IMR-90 (cell line): Measurements from ENCODE around the gene IL1RAP. TPM values are rescaled to one million over a fixed set of nuclear protein-coding genes. Genes with fewer than 3 reads are reported as not detected.

Experiments
- ATAC-seq: fragments of 200-7000 bp; cut with Tn5 transposase; 2 replicates; pipeline ENCODE4 v1.9.1; 2020; ENCODE audit warnings: low read depth, mild to moderate bottlenecking, moderate library complexity
- BruUV-seq: library from RNA; stranded (reverse); fragments of 400-500 nt; replicated peaks from 2 replicates; lab custom pipeline; 2021; lab: Mats Ljungman, UMichigan
- CTCF ChIA-PET: fragments of 300-600 bp; formaldehyde crosslinking; extraction: SDS; loops from one replicate; lab custom pipeline; 2021; ENCODE audit warnings: antibody characterized with exemption; lab: Yijun Ruan, JAX
- POLR2A ChIA-PET: fragments of 300-600 bp; sonication (Branson Sonifier 250); formaldehyde crosslinking; loops from one replicate; lab custom pipeline; 2022; ENCODE audit warnings: antibody characterized with exemption; ENCODE audit not compliant: unreplicated experiment; lab: Charles Lee
- DNase-seq: peaks from one replicate; pipeline ENCODE4 v3.0.0; 2013
- H2AFZ ChIP-seq: replicated peaks from 2 replicates; pipeline ENCODE3; 2013; ENCODE audit warnings: low read length, mild to moderate bottlenecking; ENCODE audit not compliant: poor library complexity
- H2AK5ac ChIP-seq: 2 replicates; pipeline ENCODE4 v1.6.1; 2013; ENCODE audit warnings: low read depth, low read length, inconsistent platforms
- H2AK9ac ChIP-seq: replicated peaks from 2 replicates; pipeline ENCODE3; 2013; ENCODE audit warnings: mild to moderate bottlenecking, low read depth, low read length, moderate library complexity; ENCODE audit not compliant: poor library complexity
- H2BK120ac ChIP-seq: 2 replicates; pipeline ENCODE4 v1.6.1; 2013; ENCODE audit warnings: low read depth, low read length, inconsistent platforms
- H2BK15ac ChIP-seq: 3 replicates; pipeline ENCODE4 v1.6.1; 2013; ENCODE audit warnings: low read depth, low read length, inconsistent platforms
- H2BK20ac ChIP-seq: 2 replicates; pipeline ENCODE4 v1.6.1; 2013; ENCODE audit warnings: low read depth, mild to moderate bottlenecking, inconsistent platforms, low read length, moderate library complexity
- H2BK5ac ChIP-seq: 2 replicates; pipeline ENCODE4 v1.6.1; 2013; ENCODE audit warnings: mild to moderate bottlenecking, low read depth, low read length, inconsistent platforms; ENCODE audit not compliant: poor library complexity, severe bottlenecking
- H3K14ac ChIP-seq: replicated peaks from 2 replicates; pipeline ENCODE4 v1.6.1; 2013; ENCODE audit warnings: low read depth, low read length, inconsistent platforms
- H3K18ac ChIP-seq: 2 replicates; pipeline ENCODE4 v1.6.1; 2013; ENCODE audit warnings: low read depth, low read length, control low read depth
- H3K23ac ChIP-seq: 2 replicates; pipeline ENCODE4 v1.6.1; 2013; ENCODE audit warnings: low read depth, low read length, inconsistent platforms
- H3K27ac ChIP-seq: 2 replicates; pipeline ENCODE4 v1.5.1; 2013; ENCODE audit warnings: mild to moderate bottlenecking, control low read depth, low read length; ENCODE audit not compliant: insufficient read depth
- H3K27me3 ChIP-seq: 2 replicates; pipeline ENCODE4 v1.6.1; 2013; ENCODE audit warnings: low read length; ENCODE audit not compliant: control insufficient read depth, insufficient read depth
- H3K36me3 ChIP-seq: 2 replicates; pipeline ENCODE4 v1.6.1; 2013; ENCODE audit warnings: low read length, mixed read lengths; ENCODE audit not compliant: control insufficient read depth, insufficient read depth
- H3K4ac ChIP-seq: 2 replicates; pipeline ENCODE4 v1.6.1; 2013; ENCODE audit warnings: low read depth, low read length, inconsistent platforms
- H3K4me1 ChIP-seq: 2 replicates; pipeline ENCODE4 v1.6.1; 2013; ENCODE audit warnings: low read length, mixed read lengths; ENCODE audit not compliant: control insufficient read depth, insufficient read depth
- H3K4me2 ChIP-seq: 2 replicates; pipeline ENCODE4 v1.6.1; 2013; ENCODE audit warnings: low read depth, mild to moderate bottlenecking, control low read depth, low read length, moderate library complexity
- H3K4me3 ChIP-seq: 2 replicates; pipeline ENCODE4 v1.5.1; 2013; ENCODE audit warnings: low read depth, mild to moderate bottlenecking, control low read depth, low read length, moderate library complexity; ENCODE audit not compliant: insufficient read depth
- H3K56ac ChIP-seq: 2 replicates; pipeline ENCODE4 v1.6.1; 2013; ENCODE audit warnings: low read length, inconsistent platforms; ENCODE audit not compliant: insufficient read depth; ENCODE audit errors: extremely low read depth
- H3K79me1 ChIP-seq, 2 experiments: 2 replicates each; pipeline ENCODE4 v1.6.1; 2013; ENCODE audit warnings: low read length in 2 of 2, inconsistent platforms in 1 of 2, low read depth in 1 of 2
- H3K9ac ChIP-seq: 2 replicates; pipeline ENCODE4 v1.6.1; 2013; ENCODE audit warnings: low read depth, low read length, control low read depth
- H3K9me1 ChIP-seq: 2 replicates; pipeline ENCODE4 v1.6.1; 2013; ENCODE audit warnings: low read length, inconsistent platforms; ENCODE audit not compliant: insufficient read depth
- H3K9me3 ChIP-seq: 2 replicates; pipeline ENCODE4 v1.6.1; 2013; ENCODE audit warnings: low read length; ENCODE audit not compliant: control insufficient read depth, insufficient read depth
- H4K20me1 ChIP-seq: 2 replicates; pipeline ENCODE4 v1.6.1; 2013; ENCODE audit warnings: low read length, inconsistent platforms; ENCODE audit not compliant: insufficient read depth
- H4K5ac ChIP-seq: 2 replicates; pipeline ENCODE4 v1.6.1; 2013; ENCODE audit warnings: mild to moderate bottlenecking, low read depth, low read length, control low read depth
- H4K8ac ChIP-seq, 2 experiments: 2 replicates each; pipeline ENCODE4 v1.6.1; 2013; ENCODE audit warnings: low read depth in 2 of 2, low read length in 2 of 2, control low read depth in 1 of 2, inconsistent platforms in 1 of 2
- H4K91ac ChIP-seq: 2 replicates; pipeline ENCODE4 v1.6.1; 2013; ENCODE audit warnings: low read depth, low read length, inconsistent platforms; ENCODE audit not compliant: insufficient read depth
- MAFK ChIP-seq: IDR thresholded peaks from 2 replicates; pipeline ENCODE4 v1.6.1; 2012; ENCODE audit warnings: low read depth, low read length, improper control_type of control experiment
- WGBS, 2 experiments: methylation state at CpG; one replicate each; pipeline versions ENCODE4 v1.1.5 to v1.1.7; 2013; ENCODE audit warnings: missing lambda C conversion rate in 2 of 2; ENCODE audit not compliant: insufficient read length in 1 of 2; ENCODE audit errors: extremely low coverage in 2 of 2; 5-methylcytosine and 5-hydroxymethylcytosine counted together
- dilution Hi-C: fragments of 300-500 bp; cut with HindIII; formaldehyde crosslinking; loops from one replicate; pipeline ENCODE4 v1.14.3; 2018; ENCODE audit warnings: low sequenced_read_pairs; ENCODE audit not compliant: unreplicated experiment
- in situ Hi-C: fragments of 300-500 bp; cut with MboI; formaldehyde crosslinking; loops from 3 replicates; pipeline ENCODE4 v1.14.3; 2019; ENCODE audit warnings: low sequenced_read_pairs, inconsistent platforms, mixed read lengths
- intact Hi-C: fragments of 100-400 bp; cut with micrococcal nuclease; formaldehyde crosslinking; loops from 2 replicates; pipeline ENCODE4 v1.10.0; 2022
- polyA plus RNA-seq, 3 experiments: library from polyadenylated mRNA; depleted of rRNA; stranded (reverse); fragments of >200 nt; gene quantifications; 2 replicates each; pipeline ENCODE4 v1.2.3, GENCODE V29; 2012; ENCODE audit warnings: low replicate concordance in 1 of 3
- total RNA-seq: library from RNA; depleted of rRNA; stranded (reverse); fragments of >200 nt; gene quantifications from 2 replicates; pipeline ENCODE4 v1.2.3, GENCODE V29; 2012

The IL1RAP gene
- total and polyA plus RNA-seq, 2 of the 4 experiments (the other 2 are of a cell fraction) = 8.3 to 11.3 TPM

GRCh38 chr3:190575437-190576185 lies 61.7 kb downstream of the IL1RAP start:
- in situ Hi-C loops = no loop called here
- H4K91ac ChIP-seq = no peak overlapping the region
- H3K9me1 ChIP-seq = no peaks in the 10 kb centered on the region
- no CpG with 5 or more reads among the region's 7 CpGs for WGBS, 2 experiments
- H3K36me3 ChIP-seq = no peaks in the 10 kb centered on the region
- dilution Hi-C loops = no loop called here
- no peaks in the 10 kb centered on the region for H3K9me3 ChIP-seq
- no peaks in the 10 kb centered on the region; a peak in 1 of 4 replicates for H3K79me1 ChIP-seq
- no peak overlapping the region for H3K18ac ChIP-seq
- no peak overlapping the region for H4K5ac ChIP-seq
- no peak overlapping the region for H2BK20ac ChIP-seq
- intact Hi-C loops = no loop called here
- BruUV-seq = no TSS peak
- H2BK15ac ChIP-seq = no peak overlapping the region
- H3K23ac ChIP-seq = no peak overlapping the region
- no peaks in the 10 kb centered on the region for H4K20me1 ChIP-seq
- no peaks in the 10 kb centered on the region for H3K4me1 ChIP-seq
- DNase-seq (no peak), ATAC-seq (no peak)
- H3K27ac ChIP-seq = no peak overlapping the region
- H2AK5ac ChIP-seq = no peak overlapping the region
- H3K4ac ChIP-seq = no peak overlapping the region
- H2BK5ac ChIP-seq = no peak overlapping the region
- no peak overlapping the region for H3K4me2 ChIP-seq
- CTCF ChIA-PET = no interaction called here
- no peak overlapping the region for H2AFZ ChIP-seq
- H2BK120ac ChIP-seq = no peak overlapping the region
- H2AK9ac ChIP-seq = no peak overlapping the region
- H3K4me3 ChIP-seq = no peak overlapping the region
- no peak overlapping the region for H3K9ac ChIP-seq
- no peak for TF ChIP-seq MAFK
- no peak overlapping the region for H3K56ac ChIP-seq
- no peak overlapping the region for H3K14ac ChIP-seq
- POLR2A ChIA-PET = no interaction called here
- H4K8ac ChIP-seq = no peak overlapping the region
- no peaks in the 10 kb centered on the region for H3K27me3 ChIP-seq
